Mesothelial cell of epicardium (in vitro differentiated cells): ENCODE measurements around the gene ARG2. TPM values are rescaled to one million over a fixed set of nuclear protein-coding genes. Genes with fewer than 3 reads are reported as not detected.
"Not testable (repeated sequence)": the region's sequence is repeated elsewhere in the genome, so short reads cannot be mapped to it uniquely, and the experiment has no call there.

ENCODE experiments used
- DNase-seq, 2 experiments: peaks; one replicate each; pipeline ENCODE4 v3.0.0; 2021; ENCODE audit warnings: low spot score in 2 of 2; ENCODE audit not compliant: unreplicated experiment in 2 of 2
- H3K27ac Mint-ChIP-seq: 2 replicates; pipeline ENCODE4 v1.8.0; 2021; ENCODE audit warnings: mixed read lengths
- H3K27me3 Mint-ChIP-seq: 2 replicates; pipeline ENCODE4 v1.8.0; 2021; ENCODE audit warnings: low read depth, mixed read lengths
- H3K36me3 Mint-ChIP-seq: 2 replicates; pipeline ENCODE4 v1.8.0; 2021; ENCODE audit warnings: mixed read lengths
- H3K4me1 Mint-ChIP-seq: 2 replicates; pipeline ENCODE4 v1.8.0; 2021; ENCODE audit warnings: mixed read lengths
- H3K4me3 Mint-ChIP-seq: 2 replicates; pipeline ENCODE4 v1.8.0; 2021; ENCODE audit warnings: mild to moderate bottlenecking, moderate library complexity, mixed read lengths
- H3K9me3 Mint-ChIP-seq: 2 replicates; pipeline ENCODE4 v1.8.0; 2021; ENCODE audit warnings: mixed read lengths
- CTCF ChIP-seq: fragments of 200-600 bp; sonication (generic); IDR thresholded peaks from one replicate; pipeline ENCODE4 v1.5.0; 2021; ENCODE audit warnings: antibody characterized with exemption; ENCODE audit not compliant: unreplicated experiment
- total RNA-seq: library from RNA; stranded (reverse); gene quantifications from 3 replicates; pipeline ENCODE4 v1.2.1, GENCODE V29; 2021

ARG2 gene
- total RNA-seq, 1 donor from 2014 or later, result 2.5 TPM

- Mint-ChIP-seq H3K27me3 (no peaks in the 10 kb centered on the region), H3K4me3 (no peak overlapping the region), H3K36me3 (peaks cover 7% of the 10 kb centered on the region), H3K27ac (no peak overlapping the region), H3K9me3 (no peaks in the 10 kb centered on the region), H3K4me1 (no peaks in the 10 kb centered on the region)
- no peak for DNase-seq
- no peak for TF ChIP-seq CTCF
Observed at GRCh38 chr14:67589204-67589770, 30.4 kb upstream of the ARG2 start.

- not testable (repeated sequence) for H3K4me3 Mint-ChIP-seq, H3K9me3 Mint-ChIP-seq, H3K36me3 Mint-ChIP-seq, H3K27me3 Mint-ChIP-seq, H3K4me1 Mint-ChIP-seq, H3K27ac Mint-ChIP-seq, DNase-seq
Observed at GRCh38 chr14:67593650-67594049, 26.1 kb upstream of the ARG2 start.

GRCh38 chr14:67595392-67595791 lies 24.3 kb upstream of the ARG2 start:
- Mint-ChIP-seq H3K36me3 (peaks cover 5% of the 10 kb centered on the region), H3K27me3 (no peaks in the 10 kb centered on the region), H3K4me3 (no peak overlapping the region), H3K27ac (no peak overlapping the region), H3K9me3 (no peaks in the 10 kb centered on the region), H3K4me1 (peaks cover 10% of the 10 kb centered on the region)
- no peak for DNase-seq
- no peak for TF ChIP-seq CTCF

GRCh38 chr14:67599698-67600561 lies 19.8 kb upstream of the ARG2 start, which contains the start of gene PIGH:
Gene PIGH (minus strand): TSS chr14:67600268. CDS start chr14:67600203, 65 bp downstream.
- H3K36me3 Mint-ChIP-seq, result no peaks in the 10 kb centered on the region
- peaks cover 10% of the 10 kb centered on the region for H3K4me1 Mint-ChIP-seq
- H3K27me3 Mint-ChIP-seq, result peaks cover 7% of the 10 kb centered on the region
- peak within 1 kb of the TSS; percentile 94 for H3K27ac Mint-ChIP-seq
- TF ChIP-seq CTCF, result peak; percentile 63
- peak; percentile 81 to 91 for DNase-seq
- no peaks in the 10 kb centered on the region for H3K9me3 Mint-ChIP-seq
- H3K4me3 Mint-ChIP-seq, result peak within 1 kb of the TSS; percentile 88

DNA sequence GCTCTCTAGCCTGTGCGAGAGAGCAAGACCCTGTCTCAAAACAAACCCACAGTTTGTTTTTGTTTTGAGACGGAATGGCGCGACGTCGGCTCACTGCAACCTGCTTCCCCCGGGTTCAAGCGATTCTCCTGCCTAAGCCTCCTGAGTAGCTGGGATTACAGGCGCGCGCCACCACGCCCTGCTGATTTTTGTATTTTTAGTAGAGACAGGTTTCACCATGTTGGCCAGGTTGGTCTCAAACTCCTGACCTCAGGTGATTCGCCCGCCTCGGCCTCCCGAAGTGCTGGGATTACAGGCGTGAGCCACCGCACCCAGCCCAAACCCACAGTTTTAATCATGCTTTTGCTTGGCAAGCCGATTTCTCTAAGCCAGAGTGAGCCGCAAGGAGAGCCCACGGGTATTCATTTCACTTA lies 19.2 kb upstream of the ARG2 start:
- not testable (repeated sequence) for H3K36me3 Mint-ChIP-seq, H3K9me3 Mint-ChIP-seq, DNase-seq, H3K27ac Mint-ChIP-seq, H3K27me3 Mint-ChIP-seq, H3K4me1 Mint-ChIP-seq
- peak overlapping the region; percentile 88 for H3K4me3 Mint-ChIP-seq

- H3K4me1 Mint-ChIP-seq, result peaks cover 10% of the 10 kb centered on the region
- peaks cover 7% of the 10 kb centered on the region for H3K27me3 Mint-ChIP-seq
- no peak overlapping the region for H3K4me3 Mint-ChIP-seq
- H3K9me3 Mint-ChIP-seq, result no peaks in the 10 kb centered on the region
- H3K27ac Mint-ChIP-seq, result no peak overlapping the region
- H3K36me3 Mint-ChIP-seq, result no peaks in the 10 kb centered on the region
- DNase-seq, result no peak
- no peak for TF ChIP-seq CTCF
Observed at GRCh38 chr14:67602076-67602475, 17.6 kb upstream of the ARG2 start.
